Osteoblast (primary cell): ENCODE measurements around the gene HAUS5. TPM values are rescaled to one million over a fixed set of nuclear protein-coding genes. Genes with fewer than 3 reads are reported as not detected.

ENCODE experiments used
- DNase-seq: peaks from one replicate; pipeline ENCODE4 v3.0.0; 2011; ENCODE audit warnings: low spot score, mixed read lengths; ENCODE audit not compliant: insufficient read length; ENCODE audit errors: missing footprints
- H2AFZ ChIP-seq: 2 replicates; pipeline ENCODE4 v1.6.0; 2011; ENCODE audit warnings: mild to moderate bottlenecking, low read length
- H3K27ac ChIP-seq: 2 replicates; pipeline ENCODE4 v1.5.1; 2011; ENCODE audit warnings: mild to moderate bottlenecking, low read depth, low read length, moderate library complexity
- H3K27me3 ChIP-seq: 2 replicates; pipeline ENCODE4 v1.6.0; 2012; ENCODE audit warnings: mild to moderate bottlenecking, control low read depth, inconsistent platforms, low read length, moderate library complexity; ENCODE audit not compliant: insufficient read depth
- H3K36me3 ChIP-seq: 2 replicates; pipeline ENCODE4 v1.5.1; 2011; ENCODE audit warnings: mild to moderate bottlenecking, low read length, control low read depth, moderate library complexity; ENCODE audit not compliant: insufficient read depth
- H3K4me1 ChIP-seq: 2 replicates; pipeline ENCODE4 v1.5.1; 2011; ENCODE audit warnings: mild to moderate bottlenecking, low read length, control low read depth, moderate library complexity; ENCODE audit not compliant: insufficient read depth
- H3K4me2 ChIP-seq: 2 replicates; pipeline ENCODE4 v1.6.0; 2011; ENCODE audit warnings: mild to moderate bottlenecking, low read length; ENCODE audit not compliant: insufficient read depth
- H3K4me3 ChIP-seq: fragments of 200-600 bp; sonication (generic); 3 replicates; pipeline ENCODE4 v1.5.1; 2012; ENCODE audit warnings: mild to moderate bottlenecking, low read length, inconsistent platforms; ENCODE audit not compliant: insufficient read depth
- H3K79me2 ChIP-seq: 2 replicates; pipeline ENCODE4 v1.6.0; 2012; ENCODE audit warnings: mild to moderate bottlenecking, low read length, control low read depth, inconsistent platforms; ENCODE audit not compliant: insufficient read depth
- H3K9me3 ChIP-seq: 2 replicates; pipeline ENCODE4 v1.5.1; 2011; ENCODE audit warnings: low read depth, low read length, control low read depth
- H4K20me1 ChIP-seq: 2 replicates; pipeline ENCODE4 v1.6.0; 2012; ENCODE audit warnings: mild to moderate bottlenecking, low read length, control low read depth; ENCODE audit not compliant: insufficient read depth
- CTCF ChIP-seq: IDR thresholded peaks from 2 replicates; pipeline ENCODE4 v1.5.1; 2011; ENCODE audit warnings: mild to moderate bottlenecking, low read depth, low read length, moderate library complexity; ENCODE audit errors: extremely low read depth
- total RNA-seq: library from RNA; depleted of rRNA; stranded (reverse); fragments of >200 nt; gene quantifications from 2 replicates; pipeline ENCODE4 v1.2.3, GENCODE V29; 2012

HAUS5 gene
- total RNA-seq, 1 donor = 4.7 TPM

DNA sequence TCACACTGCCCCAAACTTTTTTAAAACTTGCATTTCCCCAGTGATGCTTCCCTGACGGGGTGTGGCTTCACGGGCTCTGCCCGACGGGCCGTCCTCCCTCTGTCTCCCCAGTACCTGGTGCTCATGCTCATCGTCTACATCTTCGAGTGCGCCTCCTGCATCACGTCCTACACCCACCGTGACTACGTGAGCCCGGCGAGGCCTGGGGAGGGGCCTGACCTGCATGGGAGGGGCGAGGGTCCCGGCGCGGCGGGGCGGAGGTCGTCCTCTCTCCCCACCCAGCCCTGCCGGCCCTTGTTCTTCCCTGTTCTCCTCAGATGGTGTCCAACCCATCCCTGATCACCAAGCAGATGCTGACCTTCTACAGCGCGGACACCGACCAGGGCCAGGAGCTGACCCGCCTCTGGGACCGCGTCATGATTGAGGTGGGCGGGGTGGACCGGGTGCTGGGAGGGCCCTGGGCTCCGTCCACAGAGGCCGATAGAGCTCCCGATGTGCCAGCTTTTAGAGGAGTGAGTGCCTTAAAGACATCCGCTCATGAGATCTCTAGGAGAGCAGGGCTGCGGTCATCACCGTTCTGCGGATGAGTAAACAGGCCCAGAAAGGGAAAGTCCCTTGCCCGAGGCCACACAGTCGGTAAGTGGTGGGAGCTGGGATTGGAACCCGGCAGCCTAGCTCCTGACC lies 60.7 kb downstream of the HAUS5 start:
- Histone ChIP-seq H3K4me2 (peak overlapping the region; percentile 63), H3K4me3 (peak overlapping the region; percentile 51), H4K20me1 (no peaks in the 10 kb centered on the region), H3K27me3 (peaks cover 2% of the 10 kb centered on the region), H3K79me2 (no peaks in the 10 kb centered on the region), H3K36me3 (no peaks in the 10 kb centered on the region), H3K9me3 (no peaks in the 10 kb centered on the region), H3K4me1 (no peaks in the 10 kb centered on the region), H3K27ac (no peak overlapping the region), H2AFZ (peak overlapping the region; percentile 69)
- peak; percentile 97 for DNase-seq
- no peak for TF ChIP-seq CTCF

Other genes starting within 250 kb of the HAUS5 start
- not detected in 2 replicates for gene GPR42, start 241.7 kb upstream of the HAUS5 start, total RNA-seq
- gene FFAR2, start 164.5 kb upstream of the HAUS5 start, total RNA-seq = not detected in 2 replicates
- gene KRTDAP, start 122.3 kb upstream of the HAUS5 start, total RNA-seq = not detected in 2 replicates
- gene DMKN, start 99.1 kb upstream of the HAUS5 start, total RNA-seq = 24.2 and 30.9 TPM in 2 replicates
- 4.7 and 12.1 TPM in 2 replicates for gene SBSN, start 84.4 kb upstream of the HAUS5 start, total RNA-seq
- not detected in 2 replicates for gene GAPDHS, start 79.3 kb upstream of the HAUS5 start, total RNA-seq
- gene TMEM147, start 67.1 kb upstream of the HAUS5 start, total RNA-seq = 93.1 and 98.8 TPM in 2 replicates
- gene ATP4A, start 49.1 kb upstream of the HAUS5 start, total RNA-seq = not detected in 2 replicates
- gene PMIS2, start 26.6 kb upstream of the HAUS5 start, total RNA-seq = not detected in 2 replicates
- 36.2 and 45.2 TPM in 2 replicates for gene RBM42, start 16.3 kb downstream of the HAUS5 start, total RNA-seq
- 0.29 and 0.36 TPM in 2 replicates for gene ETV2, start 29.0 kb downstream of the HAUS5 start, total RNA-seq
- gene COX6B1, start 35.6 kb downstream of the HAUS5 start, total RNA-seq = 123 and 185 TPM in 2 replicates
- gene UPK1A, start 53.8 kb downstream of the HAUS5 start, total RNA-seq = not detected in 2 replicates
- not detected in 2 replicates for gene ZBTB32, start 91.8 kb downstream of the HAUS5 start, total RNA-seq
- 6.5 and 6.8 TPM in 2 replicates for gene KMT2B, start 105.3 kb downstream of the HAUS5 start, total RNA-seq
- 0.72 and 0.88 TPM in 2 replicates for gene IGFLR1, start 129.7 kb downstream of the HAUS5 start, total RNA-seq
- gene U2AF1L4, start 132.7 kb downstream of the HAUS5 start, total RNA-seq = 5.8 and 8.8 TPM in 2 replicates
- gene PSENEN, start 132.9 kb downstream of the HAUS5 start, total RNA-seq = 8.8 and 11.6 TPM in 2 replicates
- 9.0 and 13.6 TPM in 2 replicates for gene LIN37, start 135.8 kb downstream of the HAUS5 start, total RNA-seq
- gene HSPB6, start 144.3 kb downstream of the HAUS5 start, total RNA-seq = 9.1 and 14.5 TPM in 2 replicates
- 5.8 and 6.2 TPM in 2 replicates for gene PROSER3, start 145.4 kb downstream of the HAUS5 start, total RNA-seq
- 2.2 and 2.4 TPM in 2 replicates for gene ARHGAP33, start 162.8 kb downstream of the HAUS5 start, total RNA-seq
- not detected in 2 replicates for gene PRODH2, start 200.1 kb downstream of the HAUS5 start, total RNA-seq
- gene NPHS1, start 239.8 kb downstream of the HAUS5 start, total RNA-seq = not detected in 2 replicates
- not detected in 2 replicates for gene KIRREL2, start 244.2 kb downstream of the HAUS5 start, total RNA-seq